Stimulated activated CD8-positive, alpha-beta memory T cell treated with anti-CD3 and anti-CD28 coated beads, Interleukin-2, amount 100 ng/mL, for 1 hour (primary cell): ENCODE data around the gene DNAH8.
"Not testable (repeated sequence)": the region's sequence is repeated elsewhere in the genome, so short reads cannot be mapped to it uniquely, and the experiment has no call there.

ENCODE experiments used
- DNase-seq, 2 donors: peaks; one replicate each; pipeline ENCODE4 v3.0.0-alpha.2; 2020; ENCODE audit warnings: low read depth in 2 of 2

The DNAH8 gene

DNA sequence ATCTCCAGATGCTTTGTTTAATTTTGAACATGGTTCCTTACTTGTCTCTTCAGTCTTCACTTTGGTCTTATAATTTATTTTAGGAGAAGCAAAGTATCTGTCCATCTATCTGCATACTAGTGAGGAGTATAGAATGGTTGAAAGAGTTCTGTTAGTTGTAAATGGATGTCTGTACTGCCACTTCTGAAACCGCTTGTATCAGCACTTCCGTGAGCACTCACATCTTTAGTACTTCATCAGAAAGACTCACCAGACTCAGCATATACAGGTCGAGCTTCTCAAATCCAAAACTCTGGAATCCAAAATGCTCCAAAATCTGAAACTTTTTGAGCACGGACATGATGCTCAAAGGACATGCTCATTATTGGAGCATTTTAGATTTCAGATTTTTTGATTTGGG is 191.5 kb downstream of the DNAH8 start:
- DNase-seq, result no peak

DNA sequence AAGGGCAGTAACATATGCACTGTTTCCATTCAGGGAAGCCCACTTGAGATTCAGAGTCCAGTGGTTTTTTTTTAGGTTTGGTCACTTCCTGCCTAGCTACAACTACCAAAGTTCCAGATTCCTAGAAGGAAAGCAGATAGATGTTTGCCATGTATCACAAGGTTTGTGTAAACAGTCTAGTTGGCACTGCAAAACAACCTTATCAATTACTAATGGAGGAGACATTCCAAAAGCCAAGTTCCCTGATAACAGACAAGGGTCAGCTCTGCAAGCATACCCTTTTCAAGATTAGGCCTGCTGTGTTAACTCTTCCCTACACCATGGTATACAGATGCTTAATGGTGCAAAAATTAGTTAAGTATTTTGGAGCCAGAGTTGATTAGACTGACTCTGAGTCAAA is 192.2 kb downstream of the DNAH8 start:
- DNase-seq, result no peak

DNA sequence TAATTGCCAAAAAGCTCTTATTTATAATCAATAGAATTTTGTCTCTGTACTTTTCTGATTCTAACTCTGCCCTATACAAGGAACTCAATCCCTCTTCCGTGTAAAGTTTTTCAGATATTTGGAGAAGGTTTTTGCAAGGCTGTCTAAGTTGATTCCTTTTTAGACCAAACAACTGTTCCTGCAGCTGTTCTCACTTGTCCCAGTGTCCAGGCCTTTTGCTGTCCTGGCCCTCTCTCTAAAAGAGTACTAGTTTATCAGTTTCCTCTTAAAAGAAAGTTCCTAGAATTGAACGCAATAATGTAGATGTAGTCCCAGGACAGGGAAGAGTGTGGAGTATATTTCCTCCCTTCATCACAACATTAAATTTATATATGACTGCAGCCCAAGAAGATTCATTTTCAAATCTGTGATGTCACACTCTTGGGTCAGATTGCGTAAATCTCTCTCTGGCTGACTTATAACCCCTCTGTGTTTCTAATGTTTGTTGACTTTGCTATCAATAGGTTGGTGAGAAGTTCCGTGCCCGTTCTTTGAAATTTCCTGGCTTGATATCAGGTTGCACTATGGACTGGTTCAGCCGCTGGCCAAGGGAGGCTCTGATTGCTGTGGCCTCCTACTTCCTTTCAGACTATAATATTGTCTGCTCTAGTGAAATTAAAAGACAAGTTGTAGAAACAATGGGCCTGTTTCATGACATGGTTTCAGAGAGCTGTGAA is 194.1 kb downstream of the DNAH8 start:
- DNase-seq, result no peak

DNA sequence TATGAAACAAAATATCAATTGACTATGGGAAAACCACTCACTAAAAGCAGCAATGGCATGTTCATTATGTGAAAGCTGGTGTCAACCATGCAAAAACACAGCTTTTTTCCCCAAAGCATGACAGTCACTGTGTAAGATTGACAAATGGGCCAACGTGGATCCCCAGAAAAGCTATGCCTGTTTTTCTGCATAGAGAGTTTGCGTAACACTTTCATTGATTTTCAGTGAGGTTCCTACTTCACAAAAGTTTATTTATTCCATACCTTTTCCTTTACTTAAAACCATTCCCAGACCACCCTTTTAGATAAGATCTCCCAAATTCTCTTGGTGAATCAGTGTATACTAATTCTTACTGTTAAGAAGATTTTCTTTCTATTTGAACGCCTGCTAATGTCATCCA is 195.1 kb downstream of the DNAH8 start:
- no peak for DNase-seq

DNA sequence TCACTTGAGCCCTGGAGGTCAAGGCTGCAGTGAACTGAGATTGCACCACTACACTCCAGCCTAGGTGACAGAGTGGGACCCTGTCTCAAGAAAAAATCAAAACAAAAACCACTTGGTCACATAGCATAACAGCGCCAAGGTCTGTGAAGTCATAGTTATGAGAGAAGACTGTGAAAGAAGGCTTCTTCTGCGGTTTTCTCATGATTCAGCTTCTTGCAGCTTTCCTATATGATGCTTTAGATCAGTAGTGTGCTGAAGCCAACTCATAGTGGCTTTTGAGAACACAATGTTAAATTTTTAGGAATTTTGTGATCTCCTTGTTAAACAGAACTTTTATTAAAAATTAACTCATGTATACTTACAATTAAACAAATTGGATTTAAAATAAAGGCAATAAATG is 197.3 kb downstream of the DNAH8 start:
- no peak for DNase-seq

DNA sequence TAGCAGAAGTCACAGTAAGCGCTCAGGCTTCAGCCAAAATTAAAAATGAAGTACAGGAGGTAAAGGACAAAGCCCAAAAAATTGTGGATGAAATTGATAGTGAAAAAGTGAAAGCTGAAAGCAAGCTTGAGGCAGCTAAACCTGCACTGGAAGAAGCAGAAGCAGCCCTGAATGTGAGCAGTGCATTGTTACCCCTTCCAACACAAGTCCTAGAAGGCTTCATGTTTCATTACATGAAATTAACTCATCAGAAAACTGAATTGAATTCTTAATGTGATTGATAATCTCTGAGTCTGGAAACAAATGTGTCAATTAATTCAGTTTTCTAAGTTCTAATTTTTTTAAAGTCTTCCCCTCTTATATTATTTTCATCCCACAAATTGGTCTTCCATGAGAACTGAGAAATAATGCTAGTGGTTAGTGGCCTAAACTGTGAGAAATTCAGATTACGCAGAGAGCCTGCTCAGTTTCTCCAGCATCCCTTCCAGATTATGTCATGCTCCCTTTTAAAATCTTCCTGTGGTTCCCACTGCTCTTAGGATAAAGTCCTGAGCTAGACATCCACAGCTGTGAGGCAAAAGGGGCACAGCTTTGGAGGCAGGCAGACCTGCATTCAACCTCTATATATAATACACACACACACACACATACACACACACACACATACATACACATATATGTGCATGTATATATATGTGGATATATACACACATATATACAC is 200.3 kb downstream of the DNAH8 start:
- no peak for DNase-seq

DNA sequence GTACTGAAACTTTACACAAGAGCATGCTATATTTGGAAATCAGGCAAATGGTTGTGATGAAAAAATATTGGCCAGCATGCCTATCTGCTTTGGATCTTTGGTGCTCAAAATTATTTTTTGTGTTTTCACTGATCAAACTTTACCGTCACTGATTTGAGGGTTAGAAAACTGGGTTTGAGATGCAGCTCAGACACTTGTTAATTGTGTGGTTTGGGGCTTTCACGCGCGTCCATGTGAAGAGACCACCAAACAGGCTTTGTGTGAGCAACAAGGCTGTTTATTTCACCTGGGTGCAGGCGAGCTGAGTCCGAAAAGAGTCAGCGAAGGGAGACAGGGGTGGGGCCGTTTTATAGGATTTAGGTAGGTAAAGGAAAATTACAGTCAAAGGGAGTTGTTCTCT is 206.4 kb downstream of the DNAH8 start:
- not testable (repeated sequence) for DNase-seq

DNA sequence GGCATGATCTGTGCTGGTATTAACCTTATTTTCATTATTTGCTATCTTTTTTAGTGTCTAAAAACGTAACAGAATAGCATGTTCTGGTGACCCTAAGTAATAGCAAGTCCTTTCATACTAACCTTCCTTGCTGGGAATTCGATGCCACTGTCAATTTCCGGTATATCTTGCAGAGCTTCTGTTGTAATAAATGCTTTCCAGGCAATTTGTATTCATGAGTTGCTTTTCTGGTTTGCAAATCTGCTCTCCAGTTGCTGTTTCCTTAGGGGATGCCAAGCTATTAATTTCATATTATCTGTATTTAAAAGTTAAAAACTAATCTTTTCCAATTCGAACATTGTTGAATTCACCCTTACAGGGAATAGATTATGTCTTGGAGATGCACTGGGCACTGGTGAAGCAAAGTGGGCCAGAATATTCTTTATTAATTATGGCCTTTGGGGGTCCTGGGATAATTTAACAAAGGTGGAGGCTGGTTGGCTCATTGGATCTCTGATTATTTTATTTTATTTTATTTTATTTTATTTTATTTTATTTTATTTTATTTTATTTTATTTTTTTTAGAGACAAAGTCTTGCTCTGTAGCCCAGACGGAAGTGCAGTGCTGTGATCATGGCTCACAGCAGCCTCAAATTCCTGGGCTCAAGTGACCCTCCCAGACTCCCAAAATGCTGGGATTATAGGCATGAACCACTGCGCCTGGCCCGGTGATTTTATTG is 209.8 kb downstream of the DNAH8 start:
- no peak for DNase-seq

DNA sequence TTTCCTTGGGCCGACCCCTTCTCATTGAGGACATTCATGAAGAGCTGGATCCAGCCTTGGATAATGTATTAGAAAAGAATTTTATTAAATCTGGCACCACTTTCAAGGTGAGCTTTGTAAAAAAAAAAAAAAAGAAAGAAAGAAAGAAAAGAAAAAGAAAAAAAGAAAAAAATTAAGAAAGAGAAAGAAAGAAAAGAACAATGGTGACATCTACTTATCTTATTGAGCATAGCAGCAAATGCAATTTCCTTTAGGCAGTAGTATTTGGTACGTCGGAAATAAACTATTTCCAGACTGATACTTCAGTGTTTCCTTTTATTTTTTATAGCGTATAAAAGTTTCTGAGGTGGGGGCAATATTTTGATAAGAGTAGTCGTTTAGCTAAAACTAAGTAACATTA is 214.4 kb downstream of the DNAH8 start:
- DNase-seq, result no peak

DNA sequence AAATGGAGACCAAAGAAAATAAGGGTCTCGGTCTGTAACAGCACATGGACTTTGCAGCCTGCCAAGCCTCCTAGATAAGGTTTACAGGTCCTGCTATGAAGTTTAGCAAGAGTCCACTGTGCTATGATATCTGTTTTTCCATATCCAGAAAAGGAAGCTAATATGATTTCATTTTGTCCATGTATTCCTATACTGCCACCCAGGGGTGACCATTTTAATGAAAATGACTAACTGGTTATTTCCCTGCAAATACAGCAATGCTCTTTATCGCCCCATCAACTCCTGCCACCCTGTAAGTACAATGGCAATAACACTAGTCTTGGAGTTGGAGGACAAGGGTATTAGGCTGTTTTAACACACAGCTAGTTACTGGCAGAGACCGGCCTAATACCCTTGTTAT is 218.3 kb downstream of the DNAH8 start:
- DNase-seq, result no peak

DNA sequence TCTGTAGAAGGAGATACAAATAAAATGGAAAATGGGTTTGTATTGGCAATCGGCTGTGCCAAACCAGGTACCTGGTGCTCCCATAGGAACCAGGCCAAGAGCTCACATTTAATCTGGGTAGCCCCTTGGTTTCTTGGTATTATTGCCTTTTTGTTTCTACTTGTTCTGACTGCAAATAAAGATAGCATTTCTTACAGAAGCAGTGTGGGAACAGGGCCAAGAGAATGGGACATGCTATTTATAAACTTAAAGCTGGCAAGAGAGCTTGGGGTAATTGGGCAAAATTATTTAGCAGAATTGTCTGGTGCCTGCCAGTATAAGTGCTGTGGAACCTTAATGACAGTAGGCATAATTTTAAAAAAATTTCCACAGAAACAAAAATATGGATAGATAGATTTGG is 219.9 kb downstream of the DNAH8 start:
- no peak for DNase-seq

DNA sequence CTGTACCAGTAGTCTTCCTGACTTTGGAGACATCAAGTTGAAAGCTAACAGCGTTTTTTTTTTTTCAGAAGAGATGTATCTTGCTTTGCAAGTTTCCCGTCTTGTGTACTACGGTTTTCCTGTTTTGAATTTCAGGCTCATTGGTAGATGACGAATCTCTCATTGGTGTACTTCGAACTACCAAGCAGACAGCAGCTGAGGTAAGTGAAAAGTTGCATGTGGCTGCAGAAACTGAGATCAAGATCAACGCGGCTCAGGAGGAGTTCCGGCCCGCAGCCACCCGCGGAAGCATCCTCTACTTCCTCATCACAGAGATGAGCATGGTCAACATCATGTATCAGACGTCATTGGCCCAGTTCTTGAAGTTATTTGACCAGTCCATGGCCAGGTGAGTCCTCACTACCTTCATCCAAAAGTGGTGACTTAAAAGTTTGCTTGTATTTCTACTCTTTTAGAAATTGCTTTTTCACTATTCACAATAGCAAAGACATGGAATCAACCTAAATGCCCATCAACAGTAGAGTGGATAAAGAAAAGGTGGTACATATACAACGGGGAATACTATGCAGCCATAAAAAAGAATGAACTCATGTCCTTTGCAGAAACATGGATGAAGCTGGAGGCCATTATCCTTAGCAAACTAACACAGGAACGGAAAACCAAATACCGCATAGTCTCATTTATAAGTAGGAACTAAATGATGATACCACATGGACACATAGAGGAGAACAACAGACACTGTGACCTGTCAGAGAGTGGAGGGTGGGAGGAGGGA is 222.9 kb downstream of the DNAH8 start:
- no peak for DNase-seq

DNA sequence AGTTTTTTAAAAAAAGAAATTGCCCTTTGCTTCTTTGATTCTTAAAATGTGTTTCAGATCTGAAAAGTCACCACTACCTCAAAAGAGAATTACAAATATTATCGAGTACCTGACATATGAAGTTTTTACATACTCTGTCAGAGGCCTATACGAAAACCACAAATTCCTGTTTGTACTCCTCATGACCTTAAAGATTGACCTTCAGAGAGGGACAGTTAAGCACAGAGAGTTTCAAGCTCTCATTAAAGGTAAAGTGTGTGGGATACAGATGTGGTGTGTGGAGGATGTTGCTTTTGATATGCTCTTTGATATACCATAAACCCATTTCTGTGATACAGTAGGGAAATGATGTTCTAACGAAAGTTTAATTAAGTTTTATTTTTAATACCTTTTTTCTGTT is 223.6 kb downstream of the DNAH8 start:
- DNase-seq, result no peak

DNA sequence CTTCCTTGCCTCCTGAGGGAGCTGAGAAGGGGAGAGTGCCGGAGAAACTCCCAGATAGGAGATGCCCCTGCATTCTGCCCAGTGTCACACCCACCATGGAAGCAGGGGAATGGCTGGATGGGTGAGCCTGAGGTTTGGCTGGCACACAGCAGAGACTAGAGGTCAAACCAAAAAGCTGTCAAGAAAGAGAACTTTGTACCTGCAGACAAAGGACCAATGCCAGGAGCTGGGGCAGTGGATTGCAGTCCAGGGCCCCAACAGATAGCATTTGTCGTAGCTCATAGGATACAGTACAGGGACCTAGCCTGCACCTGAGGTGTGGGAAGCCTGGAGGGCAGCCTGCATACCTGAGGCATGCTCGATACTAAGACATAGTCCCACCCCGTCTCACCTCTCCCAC is 227.3 kb downstream of the DNAH8 start:
- no peak for DNase-seq

DNA sequence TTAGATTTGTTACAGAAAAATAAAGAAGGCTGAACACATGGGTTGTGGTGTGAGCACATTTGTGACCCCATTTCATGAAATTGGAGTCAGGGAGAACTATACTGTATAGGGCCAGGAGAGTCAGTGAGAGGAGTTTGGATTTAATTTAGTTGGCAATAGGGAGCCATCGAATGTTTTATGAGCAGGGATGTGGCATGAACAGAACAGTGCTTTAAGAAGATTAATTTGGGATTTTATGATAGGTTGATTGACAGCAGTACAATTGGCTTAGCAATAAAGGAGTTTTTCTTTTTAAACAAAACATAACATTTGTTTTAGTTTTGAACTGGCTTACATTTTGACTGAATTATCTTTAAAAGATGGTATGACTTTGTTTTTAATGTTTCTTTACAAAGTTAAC is 227.9 kb downstream of the DNAH8 start:
- no peak for DNase-seq

DNA sequence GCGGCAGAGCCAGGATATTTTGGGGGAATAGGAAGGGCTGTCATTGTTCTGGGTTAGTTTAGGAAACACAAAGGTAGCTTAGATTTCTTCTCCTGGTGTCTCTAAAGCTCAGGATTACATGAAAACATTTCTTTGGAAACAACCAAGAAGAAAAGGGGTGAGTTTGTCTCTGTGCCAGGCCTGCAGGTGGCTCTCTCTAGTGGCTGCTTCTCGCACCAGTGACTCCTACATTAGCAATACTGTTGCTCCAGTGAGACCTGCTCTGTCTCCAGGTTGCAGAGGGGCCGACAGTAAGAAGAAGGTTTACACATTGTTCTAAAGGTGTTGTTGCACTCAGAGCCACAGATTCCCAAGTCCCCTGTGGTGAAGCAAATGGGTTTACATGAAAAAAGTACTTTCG is 228.9 kb downstream of the DNAH8 start:
- DNase-seq, result no peak

DNA sequence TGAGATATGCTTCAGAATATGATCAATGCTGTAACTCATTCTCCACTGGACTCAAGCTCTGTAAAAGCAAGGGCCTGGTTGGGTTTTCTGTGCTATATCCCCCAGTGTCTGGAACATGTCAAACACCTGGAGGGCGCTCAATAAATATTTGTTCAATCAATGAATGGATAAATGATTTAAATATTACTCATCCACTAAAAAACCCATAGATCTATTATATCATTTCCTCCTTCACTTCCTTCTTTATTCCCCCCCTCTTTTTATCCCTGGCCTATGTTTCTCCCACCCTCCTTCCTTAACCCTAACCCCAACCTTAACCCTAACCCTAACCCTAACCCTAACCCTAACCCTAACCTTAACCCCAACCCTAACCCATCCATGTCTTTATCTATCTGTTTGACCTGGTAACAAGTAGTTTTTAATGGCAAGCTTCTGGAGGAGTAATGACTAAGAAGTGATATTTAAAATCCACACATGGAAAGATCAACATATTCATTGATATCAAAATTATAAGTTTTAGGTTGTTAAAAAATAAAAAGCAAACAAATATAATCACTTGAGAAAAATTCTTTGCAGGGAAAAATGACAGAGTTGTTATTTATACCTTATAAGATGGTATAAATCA is 229.7 kb downstream of the DNAH8 start:
- DNase-seq, result no peak

DNA sequence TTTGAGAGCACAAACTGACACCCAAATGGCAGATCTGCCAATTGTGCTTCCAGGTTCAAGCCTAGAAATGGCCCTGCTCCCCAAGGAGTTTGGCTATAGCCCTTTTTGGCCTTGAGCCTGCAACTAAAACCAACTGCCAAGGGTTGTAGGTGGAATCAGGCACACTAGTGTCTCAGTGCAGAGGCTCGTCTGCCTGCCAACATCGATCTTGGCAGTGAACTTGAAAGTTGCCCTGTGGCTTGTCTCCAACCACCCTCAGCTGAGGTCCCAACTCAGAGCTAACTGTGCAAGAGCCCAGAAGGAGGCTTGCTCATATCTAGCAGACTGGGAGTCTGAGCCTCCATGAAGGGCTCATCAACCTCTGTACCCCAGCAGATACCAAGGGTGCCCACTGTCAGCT is 240.8 kb downstream of the DNAH8 start:
- DNase-seq, result no peak

DNA sequence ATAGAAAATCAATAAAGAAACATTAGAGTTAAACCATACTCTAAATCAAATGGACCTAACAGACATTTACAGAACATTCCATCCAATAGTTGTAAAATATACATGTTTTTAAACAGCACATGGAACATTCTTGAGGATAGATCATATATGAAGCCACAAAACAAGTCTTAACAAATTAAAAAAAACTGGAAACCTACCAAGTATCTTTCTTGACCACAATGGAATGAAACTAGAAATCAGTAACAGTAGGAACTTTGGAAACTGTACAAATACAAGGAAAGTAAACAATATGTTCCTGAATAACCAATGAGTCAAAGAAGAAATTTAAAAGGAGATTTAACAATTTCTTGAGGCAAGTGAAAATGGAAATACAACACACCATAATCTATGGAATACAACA is 242.3 kb downstream of the DNAH8 start:
- no peak for DNase-seq

DNA sequence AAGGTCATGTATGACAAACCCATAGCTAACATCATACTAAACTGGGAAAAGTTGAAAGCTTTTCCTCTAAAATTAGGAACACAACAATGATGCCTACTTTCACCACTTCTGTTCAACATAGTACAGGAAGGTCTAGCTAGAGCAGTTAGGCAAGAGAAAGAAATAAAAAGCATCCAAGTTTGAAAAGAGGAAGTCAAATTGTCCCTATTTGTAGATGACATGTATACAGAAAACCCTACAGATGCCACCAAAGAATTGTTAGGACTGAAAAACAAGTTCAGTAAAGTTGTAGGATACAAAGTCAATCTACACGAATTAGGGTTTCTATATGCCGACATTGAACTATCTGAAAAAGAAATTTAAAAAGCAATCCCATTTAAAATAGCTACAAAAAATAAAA is 244.0 kb downstream of the DNAH8 start:
- no peak for DNase-seq

DNA sequence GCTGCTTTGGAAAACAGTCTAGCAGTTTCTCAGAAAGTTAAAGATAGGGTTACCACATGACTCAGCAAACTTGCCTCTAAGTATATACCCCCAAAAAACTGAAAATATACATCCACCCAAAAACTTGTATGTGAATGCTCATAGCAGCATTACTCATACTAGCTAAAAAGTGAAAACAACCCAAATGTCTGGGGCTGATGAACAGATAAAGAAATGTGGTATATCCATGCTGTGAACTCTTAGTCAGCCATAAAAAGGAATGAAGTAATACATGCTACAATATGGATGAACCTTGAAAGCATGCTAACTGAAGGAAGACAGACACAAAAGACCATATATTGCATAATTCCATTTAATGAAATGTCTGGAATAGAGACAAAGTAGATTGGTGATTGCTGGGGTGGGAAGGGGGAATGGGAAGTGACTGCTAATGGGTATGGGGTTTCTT is 253.6 kb downstream of the DNAH8 start:
- no peak for DNase-seq
